NCI-H1105 (cell line): ENCODE measurements around the gene INPP4A.

Experiments
- DNase-seq: peaks from one replicate; lab custom pipeline; 2025; lab: John Stamatoyannopoulos, UW

The INPP4A gene

DNA sequence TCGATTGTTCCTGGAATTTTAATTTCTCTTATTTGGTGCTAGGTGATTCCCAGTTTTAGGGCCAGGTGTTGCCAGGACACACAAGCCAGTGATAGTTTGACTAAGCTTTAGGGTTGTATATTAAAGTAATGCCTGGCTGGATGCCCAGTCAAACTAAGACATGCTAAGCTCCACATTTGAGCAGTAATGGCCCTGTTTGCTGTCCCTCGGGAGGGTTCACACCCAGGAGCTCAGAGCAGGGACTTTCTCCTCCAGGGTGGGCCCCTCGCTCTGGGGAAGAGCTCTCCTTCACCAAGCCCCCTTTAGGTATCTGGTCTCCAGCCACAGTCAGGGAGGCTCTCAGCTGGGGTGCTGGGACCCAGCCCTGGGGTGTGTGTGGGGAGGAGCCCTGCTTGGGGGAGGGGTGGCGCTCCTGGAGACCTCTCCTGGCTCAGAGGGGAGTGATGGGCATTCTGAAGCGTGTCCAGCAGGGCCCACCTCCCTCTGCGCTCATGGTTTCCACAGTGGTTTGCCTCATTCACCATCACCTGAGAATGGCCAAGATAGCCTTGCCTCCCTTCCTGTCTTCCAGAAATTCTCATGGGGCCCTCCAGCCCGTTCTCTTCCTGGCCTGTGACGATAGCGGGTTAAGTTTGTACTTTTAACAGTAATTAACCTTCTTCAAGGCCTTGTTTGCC, 31.7 kb downstream of the INPP4A start:
- DNase-seq = peak; percentile 35

DNA sequence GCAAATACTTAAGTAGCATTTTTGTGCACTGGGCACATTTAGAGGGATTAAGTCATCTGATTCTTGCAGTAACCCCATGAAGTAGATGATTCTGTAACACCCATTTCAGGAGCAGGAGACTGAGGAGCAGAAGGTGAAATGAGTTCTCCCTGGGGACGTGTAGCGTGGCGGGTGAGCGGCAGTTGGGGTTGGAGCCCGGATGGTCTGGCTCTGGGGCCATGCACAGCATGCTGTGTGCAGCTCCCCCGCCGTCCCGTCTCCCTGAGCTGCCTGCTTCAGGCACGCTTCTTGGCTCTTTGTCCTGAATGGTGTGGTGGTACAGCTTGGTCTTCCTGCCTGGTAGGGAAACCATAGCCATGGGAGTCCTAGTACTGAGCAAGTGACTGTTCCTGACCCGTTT, 32.4 kb downstream of the INPP4A start:
- no peak for DNase-seq

DNA sequence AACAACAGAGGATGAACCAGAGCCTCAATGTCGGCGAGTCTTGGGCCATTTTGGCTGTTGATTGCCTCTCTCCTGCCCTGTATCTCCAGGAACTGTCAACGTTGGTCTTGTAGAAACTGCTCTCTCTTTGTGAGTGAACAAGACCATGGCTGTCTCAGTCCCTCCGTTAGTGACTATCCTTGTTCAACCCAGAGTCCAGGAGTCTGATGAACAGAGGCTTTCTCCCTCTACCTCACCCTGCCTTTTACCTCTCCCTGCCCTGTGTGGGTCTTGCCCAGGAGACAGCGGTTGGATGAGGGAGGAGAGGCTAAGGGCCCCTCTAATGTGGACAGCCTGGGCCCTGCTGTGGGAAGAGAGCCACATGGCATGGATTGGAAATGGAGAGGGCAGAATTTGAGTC, 32.8 kb downstream of the INPP4A start:
- no peak for DNase-seq

DNA sequence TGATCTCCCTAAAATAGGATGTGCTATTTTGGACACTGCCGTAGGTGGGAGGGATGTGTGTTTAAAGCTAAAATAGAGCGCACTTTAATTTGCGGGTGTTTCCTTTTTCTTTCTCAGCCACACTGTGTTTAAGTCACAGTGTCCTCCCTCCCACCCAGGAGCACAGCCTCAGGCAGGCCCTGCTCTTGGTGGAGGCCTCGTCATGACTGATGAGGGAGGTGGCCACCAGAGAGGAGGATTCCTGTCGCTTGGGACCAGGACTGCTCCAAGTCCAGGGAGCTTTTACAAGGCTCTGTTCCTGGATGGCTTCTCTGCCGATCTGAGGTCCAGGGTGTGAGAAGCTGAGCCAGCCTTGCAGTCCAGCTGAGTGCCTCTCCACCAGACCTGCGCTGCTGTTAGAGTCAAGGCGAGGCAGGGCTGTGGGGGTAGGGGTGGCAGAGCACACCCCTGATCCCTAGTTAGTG, 33.5 kb downstream of the INPP4A start:
- DNase-seq = no peak

DNA sequence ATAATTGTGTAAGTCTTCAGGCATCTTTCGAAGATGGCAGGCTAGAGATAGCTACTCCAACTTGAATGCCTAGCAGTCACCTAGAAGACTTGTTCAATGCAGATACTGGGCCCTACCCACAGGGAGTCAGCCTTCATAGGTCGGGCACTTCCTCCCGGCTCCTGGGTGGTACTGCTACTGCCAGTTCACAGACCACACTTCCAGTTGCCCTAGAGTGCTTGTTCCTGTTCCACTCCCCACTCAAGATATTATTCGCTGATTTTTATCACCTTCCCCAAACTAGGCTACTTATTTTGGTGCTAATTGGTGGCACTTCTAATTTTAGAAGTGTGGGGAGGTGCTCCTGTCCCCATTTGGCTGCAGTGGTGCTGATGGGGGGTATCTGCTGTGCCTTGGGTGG, 34.2 kb downstream of the INPP4A start:
- no peak for DNase-seq

DNA sequence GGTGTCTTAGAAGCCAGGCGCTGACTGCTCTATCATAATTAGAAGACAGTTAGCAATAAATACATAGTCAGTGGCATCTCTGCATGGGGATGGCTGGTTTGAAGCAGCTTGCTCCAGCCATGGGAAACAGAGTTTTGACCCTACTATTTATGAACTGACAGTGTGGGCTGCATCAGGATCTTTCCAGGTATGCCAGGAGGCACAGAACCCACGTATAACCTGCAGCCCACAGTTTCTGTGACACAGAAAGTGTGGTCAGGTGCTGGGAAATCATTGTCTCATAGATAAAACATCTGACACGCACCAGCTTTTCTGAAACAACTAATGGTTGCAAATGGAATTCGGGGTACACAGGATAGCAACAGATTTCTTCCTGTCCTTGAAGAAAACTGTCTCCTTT, 34.7 kb downstream of the INPP4A start:
- DNase-seq = no peak

DNA sequence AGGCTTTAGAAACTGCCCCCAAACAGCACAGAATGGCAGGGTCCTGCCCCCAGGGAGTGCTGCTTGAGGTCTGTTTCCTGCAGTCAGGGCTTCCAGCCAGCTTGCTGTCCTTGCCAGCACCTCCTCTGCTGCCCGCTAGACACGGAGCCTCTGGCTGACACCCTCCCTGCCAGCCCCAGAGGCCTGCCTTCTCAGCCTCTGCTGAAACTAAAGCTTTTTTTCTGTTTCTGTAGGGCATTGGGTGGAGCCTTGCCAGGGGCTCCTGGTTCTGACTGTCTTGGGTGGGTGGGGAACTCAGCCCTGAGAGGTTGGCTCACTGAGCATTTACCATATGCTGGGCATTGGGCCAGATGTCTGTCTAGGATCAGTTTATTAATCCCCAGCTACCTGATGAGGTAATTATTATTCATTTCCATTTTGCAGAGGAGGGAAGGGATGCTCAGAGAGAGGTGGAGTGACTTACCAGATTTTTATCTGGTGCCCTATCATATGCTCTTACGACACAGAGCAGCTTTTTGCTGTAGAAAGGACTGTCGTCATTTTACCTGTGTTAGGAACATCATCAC, 35.4 kb downstream of the INPP4A start:
- peak; percentile 92 for DNase-seq

DNA sequence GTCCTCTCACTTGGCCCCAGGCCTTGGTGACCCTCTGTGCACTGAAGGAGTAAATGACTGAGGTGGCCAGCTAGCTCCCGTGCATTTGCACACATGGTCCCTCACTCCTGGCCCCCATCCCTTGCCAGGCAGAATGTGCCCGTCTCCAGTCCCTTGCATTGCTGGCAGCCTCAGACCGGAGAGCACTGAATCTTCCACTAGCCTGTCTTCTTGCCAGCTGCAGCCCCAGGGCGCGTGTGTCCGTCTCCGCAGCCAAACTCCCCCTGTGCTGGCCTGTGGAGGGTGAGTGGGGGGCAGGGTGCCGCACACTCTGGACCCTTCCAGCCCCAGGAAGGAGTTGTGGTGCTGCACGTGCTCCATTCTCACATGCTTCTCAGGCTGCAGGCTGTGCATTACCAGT, 35.9 kb downstream of the INPP4A start:
- DNase-seq = no peak

DNA sequence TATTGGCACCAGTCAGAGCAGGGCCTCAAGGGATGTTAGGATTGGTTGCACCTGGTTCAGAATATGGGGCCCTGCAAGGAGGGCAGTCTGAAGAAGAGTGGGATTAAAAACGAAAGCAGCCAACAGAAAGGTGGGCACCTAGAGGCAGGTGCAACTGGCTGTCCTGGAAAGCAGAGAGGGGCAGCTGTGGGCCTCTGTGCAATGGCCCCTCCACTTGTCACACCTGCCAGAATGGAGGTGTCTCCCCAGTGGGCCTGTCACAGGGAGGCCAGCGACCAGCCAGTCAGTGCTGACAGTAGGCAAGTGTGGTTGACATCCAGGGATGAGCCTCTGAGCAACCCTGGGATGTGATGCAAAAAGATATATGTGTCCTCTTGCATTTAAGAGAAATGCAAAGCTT, 37.7 kb downstream of the INPP4A start:
- no peak for DNase-seq

DNA sequence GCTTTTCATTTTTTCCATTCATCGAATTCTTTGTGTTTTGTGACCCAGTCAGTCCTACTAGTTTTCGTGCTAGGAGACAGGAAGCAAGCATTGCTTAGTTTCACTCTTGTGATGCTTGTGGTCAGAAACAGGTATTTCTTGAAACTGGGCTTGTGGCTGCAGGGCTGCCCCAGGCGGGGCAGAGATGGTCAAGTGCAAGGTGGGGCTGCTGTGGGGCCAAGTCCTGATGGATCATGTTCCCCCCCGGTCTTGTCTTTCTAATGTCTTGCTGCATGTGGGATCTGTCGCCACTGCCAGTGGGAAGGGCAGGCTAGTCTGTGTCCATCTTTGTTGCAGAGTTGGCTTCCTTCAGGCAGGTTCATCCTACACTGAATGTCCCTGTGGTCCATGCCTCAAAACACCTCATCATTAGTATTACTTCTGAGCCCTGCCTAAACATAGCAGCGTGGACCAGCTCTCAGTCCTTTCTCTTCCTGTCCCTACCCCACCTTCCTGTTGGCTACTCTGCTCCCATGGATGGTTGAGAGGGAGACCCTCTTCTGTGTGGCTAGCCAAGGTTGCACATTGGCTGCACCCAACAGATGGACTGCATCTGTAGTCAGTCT, 38.7 kb downstream of the INPP4A start:
- no peak for DNase-seq

DNA sequence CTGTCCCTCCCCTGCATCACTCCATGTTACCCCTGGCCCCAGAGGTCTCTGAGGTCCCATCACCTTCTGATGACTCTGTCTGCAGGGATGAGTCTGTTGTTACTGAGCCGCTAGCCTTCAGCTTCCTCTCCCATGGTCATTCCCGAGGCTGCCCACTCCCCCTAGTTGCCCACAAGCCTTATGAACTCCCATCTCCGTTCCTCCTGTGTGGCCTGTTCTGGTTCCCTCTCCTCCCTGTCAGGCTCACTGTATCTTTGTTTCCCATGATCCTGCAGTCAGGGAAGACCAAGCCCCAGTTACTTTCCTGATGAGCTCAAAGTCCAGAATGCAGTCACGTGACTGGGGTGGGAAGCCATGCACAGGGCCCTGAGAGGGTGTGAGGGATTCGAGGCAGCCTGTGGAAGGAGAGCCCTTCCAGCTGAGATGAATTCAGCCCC, 39.5 kb downstream of the INPP4A start:
- no peak for DNase-seq

DNA sequence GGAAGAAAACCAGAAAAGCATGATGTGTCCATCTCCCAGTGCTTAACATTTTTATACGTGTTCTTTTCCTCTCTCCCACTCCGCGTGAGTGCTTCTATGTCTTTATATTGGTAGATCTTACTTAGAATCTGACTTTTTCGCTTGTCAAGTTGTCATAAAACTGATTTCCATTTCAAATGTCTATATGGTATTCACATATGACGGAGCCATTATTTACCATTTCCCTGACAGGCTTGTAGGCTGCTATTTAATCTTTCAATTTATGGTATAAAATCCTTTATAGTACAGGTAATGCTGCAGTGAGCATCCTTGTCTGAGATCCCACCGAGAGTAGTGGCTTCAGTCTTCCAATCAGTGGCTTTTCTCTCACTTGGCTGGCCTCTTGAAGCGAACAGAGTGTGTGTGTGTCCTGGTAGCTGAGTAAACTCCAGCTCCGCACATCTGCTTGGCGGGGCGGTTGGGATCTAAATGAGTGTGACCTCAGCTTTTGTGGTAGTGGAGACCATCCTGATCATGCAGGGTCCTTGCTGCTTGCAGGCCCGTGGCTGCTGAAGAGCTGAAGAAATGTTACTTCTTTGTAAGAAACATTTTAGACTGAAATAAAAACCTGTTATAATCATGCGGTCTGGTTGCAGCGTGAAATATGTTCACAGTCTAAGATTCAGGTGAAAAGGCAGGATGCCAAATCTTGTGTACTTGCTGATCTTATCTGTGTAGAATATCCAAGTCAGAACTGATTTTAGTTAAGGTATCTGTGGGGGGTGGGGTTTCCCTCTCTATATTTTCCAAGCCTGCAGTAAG, 40.2 kb downstream of the INPP4A start:
- DNase-seq = no peak

DNA sequence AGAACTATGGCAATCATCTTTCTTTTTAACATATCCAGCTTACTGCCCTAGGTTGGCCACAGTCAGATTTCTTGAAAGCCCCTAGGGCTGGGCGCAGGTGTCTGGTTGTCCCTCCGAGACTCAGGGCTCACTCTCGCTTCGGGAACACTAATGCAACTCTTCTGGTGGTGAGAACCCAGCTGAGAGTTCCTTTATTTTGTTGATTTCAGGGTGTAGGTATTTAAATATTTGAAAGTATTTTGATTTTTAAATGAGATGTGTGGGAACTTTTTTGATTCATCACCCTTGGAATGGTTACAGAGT, 40.7 kb downstream of the INPP4A start:
- DNase-seq = no peak

DNA sequence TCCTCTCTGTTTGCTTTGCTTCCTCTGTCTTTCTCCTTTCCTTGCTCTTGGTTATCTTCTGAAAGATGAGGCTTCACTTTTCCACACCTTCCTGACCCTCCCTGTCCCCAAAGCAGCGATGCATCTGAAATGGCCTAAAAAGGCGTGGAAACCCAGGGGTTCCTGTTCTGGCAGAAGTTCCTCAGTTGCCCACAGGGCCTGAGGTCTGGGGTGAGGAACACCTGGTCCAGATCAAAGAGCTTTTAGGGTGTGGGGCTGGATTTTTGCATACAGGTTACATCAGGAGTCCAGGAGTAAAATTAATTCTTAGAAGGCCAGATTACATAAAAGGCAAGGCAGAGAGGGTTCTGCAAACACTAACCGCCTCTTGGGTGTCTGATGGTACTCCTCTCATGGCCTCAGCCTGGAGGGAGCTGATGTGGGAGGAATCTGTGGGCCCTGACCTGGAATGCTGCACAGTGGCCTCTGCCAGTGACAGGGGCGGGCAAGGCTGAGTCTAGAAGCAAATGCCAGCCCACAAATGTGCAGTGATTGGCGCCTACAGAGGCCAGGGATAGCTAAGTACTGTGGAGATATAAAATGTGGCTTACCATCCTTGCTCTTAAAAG, 41.8 kb downstream of the INPP4A start:
- no peak for DNase-seq

DNA sequence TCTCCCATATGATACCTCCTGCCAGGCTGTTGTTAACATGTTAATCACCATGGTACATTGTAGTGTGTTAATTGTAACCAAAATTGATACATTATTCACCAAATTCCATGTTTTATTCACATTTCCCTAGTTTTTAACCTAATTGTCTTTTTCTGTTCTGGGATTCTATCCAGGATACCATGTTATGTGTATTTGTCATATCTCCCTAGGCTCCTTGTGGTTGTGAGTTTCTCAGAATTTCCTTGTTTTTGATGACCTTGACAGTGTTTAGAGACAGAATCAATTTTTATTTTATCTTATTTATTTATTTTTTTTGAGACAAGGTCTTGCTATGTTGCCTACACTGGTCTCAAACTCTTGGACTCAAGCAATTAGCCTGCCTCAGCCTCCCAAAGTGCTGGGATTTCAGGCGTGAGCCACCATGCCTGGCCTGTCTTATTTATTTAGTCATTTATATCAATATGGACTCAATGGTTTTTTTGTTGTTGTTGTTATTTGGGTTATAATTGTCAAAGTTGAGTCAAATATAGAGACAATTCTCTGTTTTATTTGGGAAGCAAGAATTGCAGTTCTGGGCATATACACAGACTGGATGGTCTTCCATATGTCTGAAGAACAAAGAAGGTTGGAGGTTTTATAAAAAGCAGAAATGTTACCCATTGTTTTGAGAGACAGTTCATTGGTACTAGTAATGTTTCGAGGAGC, 42.6 kb downstream of the INPP4A start:
- DNase-seq = no peak

DNA sequence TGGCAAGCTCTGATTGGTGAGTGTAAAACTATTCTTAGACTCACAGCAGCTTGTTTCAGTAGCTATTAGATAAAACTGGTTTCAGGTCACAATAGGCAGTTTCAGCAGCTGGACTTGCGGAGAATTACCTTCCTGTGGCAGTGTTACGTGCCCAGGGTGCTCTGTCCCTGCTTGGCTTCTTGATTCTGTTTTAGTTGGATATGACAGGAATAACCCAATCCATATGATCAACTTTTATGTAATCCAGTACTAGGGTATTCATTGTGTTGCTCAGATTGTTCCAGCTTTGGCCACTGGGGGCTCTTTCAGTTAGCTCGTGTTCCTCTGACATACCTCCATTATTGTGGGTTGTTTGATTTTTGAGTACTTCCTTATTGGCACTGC, 43.1 kb downstream of the INPP4A start:
- no peak for DNase-seq

DNA sequence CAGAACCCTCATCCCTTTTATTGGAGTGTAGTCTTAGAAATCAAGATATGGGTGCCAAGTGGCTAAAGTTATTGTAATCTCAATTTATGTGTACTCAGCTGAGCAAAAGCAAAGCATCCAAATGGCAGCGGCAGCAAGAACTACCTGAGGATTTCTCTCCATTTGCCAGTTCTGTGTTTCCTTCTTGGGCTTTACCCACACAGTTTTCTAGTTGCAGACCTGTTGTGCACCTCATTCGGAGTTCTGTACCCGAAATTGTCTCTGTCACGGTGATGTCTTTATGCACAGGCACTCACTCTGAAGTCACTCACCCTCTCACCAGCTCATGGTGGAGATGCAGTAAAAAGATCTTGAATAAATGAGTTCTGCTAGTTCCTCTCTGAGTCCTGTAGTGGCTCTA, 43.6 kb downstream of the INPP4A start:
- no peak for DNase-seq

DNA sequence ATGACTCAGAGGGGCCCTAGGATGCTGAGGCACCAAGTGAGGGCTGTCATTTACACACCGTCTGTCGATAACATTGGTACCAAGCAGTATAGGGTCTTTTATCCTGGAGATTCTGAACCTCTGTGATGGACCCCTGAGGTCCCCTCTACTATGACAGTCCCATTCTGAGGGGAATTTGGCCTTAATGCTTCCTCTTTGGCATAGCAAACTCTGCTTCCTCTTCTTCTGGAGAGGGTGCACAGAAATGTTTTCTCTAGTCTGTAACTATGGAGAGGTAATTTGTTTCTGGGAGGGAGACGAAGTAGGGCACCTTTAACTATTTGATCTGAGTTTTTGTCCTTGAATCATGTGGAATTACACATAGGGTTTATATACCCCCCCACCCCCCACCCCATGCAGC, 44.8 kb downstream of the INPP4A start:
- DNase-seq = no peak

DNA sequence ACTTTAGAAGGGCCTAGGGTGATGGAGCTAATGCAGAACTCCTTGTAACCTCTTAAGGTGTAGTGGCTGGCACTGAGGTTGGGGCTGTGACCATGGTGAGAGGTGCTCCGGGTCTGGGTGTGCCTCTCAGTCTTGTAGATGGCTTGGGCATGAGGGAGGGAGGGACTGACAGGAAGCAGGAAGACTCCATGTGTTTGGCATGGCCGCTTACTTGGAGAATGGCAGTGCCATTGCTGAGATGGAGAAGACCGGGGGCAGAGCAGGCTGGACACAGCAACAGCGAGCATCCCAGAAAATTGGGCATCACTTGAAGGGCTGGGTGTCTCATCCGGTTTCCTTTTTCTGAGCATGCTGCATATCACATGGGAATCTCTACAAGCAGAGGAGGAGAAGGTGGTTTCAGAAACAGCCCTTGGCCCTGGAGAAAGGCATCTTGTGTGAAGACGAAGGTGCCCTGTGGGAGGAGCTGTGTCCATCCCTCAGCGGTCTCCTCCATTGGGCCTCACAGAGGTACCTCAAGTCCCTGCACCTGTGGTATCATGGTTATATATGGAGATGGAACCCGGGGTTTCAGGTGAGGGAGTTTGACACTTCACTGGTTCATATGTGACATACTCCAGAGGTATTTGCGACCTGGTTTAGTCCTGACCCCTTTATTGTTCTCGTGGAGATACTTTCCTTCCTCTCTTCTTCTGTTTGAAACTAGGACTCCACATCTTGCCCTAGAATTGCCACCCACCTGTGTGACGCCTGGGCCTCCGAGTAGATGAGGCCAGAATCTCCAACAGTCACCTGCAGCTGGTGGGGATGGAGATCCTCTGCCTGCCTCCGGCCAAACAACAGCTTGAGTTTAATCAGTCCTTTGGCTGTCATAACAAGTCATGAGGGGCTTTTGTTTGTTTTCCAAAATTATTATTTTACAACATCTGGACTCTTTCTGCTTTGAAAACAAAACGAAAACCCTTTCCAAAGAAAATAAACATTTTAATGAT, 45.6 kb downstream of the INPP4A start:
- no peak for DNase-seq

DNA sequence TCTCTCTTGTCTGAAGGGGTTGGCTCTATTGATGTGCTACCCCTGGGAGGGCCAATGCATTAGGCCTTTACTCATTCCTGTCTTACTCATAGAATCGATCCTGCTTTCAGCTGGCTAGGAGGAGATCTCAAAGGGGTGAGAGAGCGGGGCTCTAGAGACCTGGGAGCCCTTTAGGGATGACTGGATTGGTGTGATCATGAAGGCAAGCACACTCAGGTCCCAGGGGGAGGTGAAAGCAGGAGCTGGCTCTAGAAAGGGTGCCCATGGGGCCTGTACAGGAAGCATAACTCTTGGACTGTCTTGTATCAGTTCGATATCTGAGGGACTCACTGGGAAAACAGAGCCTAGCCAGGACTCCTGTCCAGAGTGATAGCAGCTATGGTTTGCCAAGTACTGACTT, 47.8 kb downstream of the INPP4A start:
- DNase-seq = no peak

DNA sequence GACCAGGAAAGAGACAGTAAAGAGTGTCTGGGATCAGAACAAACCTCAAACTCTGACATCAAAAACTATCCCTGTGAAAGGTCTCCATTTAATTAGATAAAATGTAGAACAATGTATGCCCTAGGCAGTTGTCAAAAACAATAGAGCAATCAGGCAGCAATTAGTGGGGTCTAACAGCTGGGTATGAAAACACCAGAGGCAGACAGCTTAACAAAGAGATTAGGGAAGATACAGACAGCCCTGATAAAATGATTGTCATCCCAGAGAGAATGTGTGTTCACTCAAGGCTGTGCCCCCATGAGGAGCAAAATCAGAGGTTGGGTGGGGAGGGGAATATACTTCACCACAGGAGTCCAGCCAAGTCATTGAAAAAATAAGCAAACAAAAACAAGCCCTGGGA, 50.0 kb downstream of the INPP4A start:
- no peak for DNase-seq
